Activated naive CD4-positive, alpha-beta T cell treated with anti-CD3 and anti-CD28 coated beads, Interleukin-2, amount 50 U/mL, for 72 hours (primary cell): Measurements from ENCODE around the gene PRR5. TPM values are rescaled to one million over a fixed set of nuclear protein-coding genes. Genes with fewer than 3 reads are reported as not detected.
A peak's percentile ranks its signal among the peaks of the same experiment; 100 is the strongest.

ENCODE experiments used
- ATAC-seq, 2 donors: fragments of 150-1000 bp; cut with Tn5 transposase; 2 replicates each; pipeline ENCODE4 v1.10.0; 2021; ENCODE audit warnings: mild to moderate bottlenecking in 2 of 2, moderate library complexity in 2 of 2
- DNase-seq, 2 donors: peaks; one replicate each; pipeline ENCODE4 v3.0.0; 2021 to 2022; ENCODE audit warnings: low spot score in 2 of 2
- H3K27ac Mint-ChIP-seq, 2 donors: one replicate each; pipeline ENCODE4 v1.8.0; 2022; ENCODE audit warnings: mild to moderate bottlenecking in 2 of 2, mixed read lengths in 2 of 2
- H3K36me3 Mint-ChIP-seq, 2 donors: one replicate each; pipeline ENCODE4 v1.8.0; 2022; ENCODE audit warnings: mixed read lengths in 2 of 2
- H3K9me3 Mint-ChIP-seq, 2 donors: one replicate each; pipeline ENCODE4 v1.8.0; 2022; ENCODE audit warnings: mixed read lengths in 2 of 2
- total RNA-seq, 2 donors: library from RNA; stranded (reverse); gene quantifications; one replicate each; pipeline ENCODE4 v1.2.3, GENCODE V29; 2022

Gene PRR5
- total RNA-seq, 2 donors from 2014 or later, result 11.0 to 15.4 TPM

- ATAC-seq (peak; percentile 66 to 75), DNase-seq (no peak)
- no peaks in the 10 kb centered on the region for H3K9me3 Mint-ChIP-seq
- H3K27ac Mint-ChIP-seq, result peak within 1 kb of the TSS in 1 of 2 donors; percentile 29
- no peaks in the 10 kb centered on the region for H3K36me3 Mint-ChIP-seq
These were observed 50.5 kb downstream of the PRR5 start, which contains the start of gene ARHGAP8 for GRCh38 chr22:44752285-44753188. ARHGAP8 (plus strand) TSS chr22:44752575; CDS start chr22:44786528, 33,953 bp downstream.

- DNase-seq (no peak), ATAC-seq (no peak)
- H3K9me3 Mint-ChIP-seq, result no peaks in the 10 kb centered on the region
- H3K27ac Mint-ChIP-seq, result peak overlapping the region in 1 of 2 donors; percentile 29
- no peaks in the 10 kb centered on the region for H3K36me3 Mint-ChIP-seq
These were observed 51.4 kb downstream of the PRR5 start for GRCh38 chr22:44753189-44754042.

DNA sequence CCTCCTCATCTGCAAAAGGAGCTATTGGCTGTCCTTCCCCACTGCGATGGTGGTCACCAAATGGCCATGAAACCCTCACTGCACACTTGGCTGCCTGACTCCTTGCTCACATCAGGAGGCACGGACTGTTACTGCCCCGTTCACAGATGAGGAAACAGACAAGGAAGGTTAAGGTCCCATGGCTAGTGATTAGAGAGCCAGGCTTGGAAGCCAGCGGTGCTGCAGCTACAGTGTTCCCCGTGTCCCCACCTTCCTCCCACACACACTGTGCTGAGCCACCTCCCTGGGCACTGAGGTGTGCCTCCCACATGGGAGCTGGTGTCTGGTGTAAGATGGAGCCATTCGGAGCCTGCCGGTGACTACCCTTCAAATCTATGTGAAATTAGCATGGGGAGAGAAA lies 53.0 kb downstream of the PRR5 start:
- no peak for DNase-seq
- Mint-ChIP-seq H3K9me3 (no peaks in the 10 kb centered on the region), H3K36me3 (no peaks in the 10 kb centered on the region), H3K27ac (no peak overlapping the region)
- ATAC-seq, result no peak

GRCh38 chr22:44755417-44755816 lies 53.4 kb downstream of the PRR5 start:
- Mint-ChIP-seq H3K36me3 (no peaks in the 10 kb centered on the region), H3K27ac (no peak overlapping the region), H3K9me3 (no peaks in the 10 kb centered on the region)
- DNase-seq (no peak), ATAC-seq (no peak)

GRCh38 chr22:44755956-44756361 lies 54.0 kb downstream of the PRR5 start:
- no peak for DNase-seq
- H3K27ac Mint-ChIP-seq, result no peak overlapping the region
- ATAC-seq, result no peak
- H3K9me3 Mint-ChIP-seq, result no peaks in the 10 kb centered on the region
- H3K36me3 Mint-ChIP-seq, result no peaks in the 10 kb centered on the region

DNA sequence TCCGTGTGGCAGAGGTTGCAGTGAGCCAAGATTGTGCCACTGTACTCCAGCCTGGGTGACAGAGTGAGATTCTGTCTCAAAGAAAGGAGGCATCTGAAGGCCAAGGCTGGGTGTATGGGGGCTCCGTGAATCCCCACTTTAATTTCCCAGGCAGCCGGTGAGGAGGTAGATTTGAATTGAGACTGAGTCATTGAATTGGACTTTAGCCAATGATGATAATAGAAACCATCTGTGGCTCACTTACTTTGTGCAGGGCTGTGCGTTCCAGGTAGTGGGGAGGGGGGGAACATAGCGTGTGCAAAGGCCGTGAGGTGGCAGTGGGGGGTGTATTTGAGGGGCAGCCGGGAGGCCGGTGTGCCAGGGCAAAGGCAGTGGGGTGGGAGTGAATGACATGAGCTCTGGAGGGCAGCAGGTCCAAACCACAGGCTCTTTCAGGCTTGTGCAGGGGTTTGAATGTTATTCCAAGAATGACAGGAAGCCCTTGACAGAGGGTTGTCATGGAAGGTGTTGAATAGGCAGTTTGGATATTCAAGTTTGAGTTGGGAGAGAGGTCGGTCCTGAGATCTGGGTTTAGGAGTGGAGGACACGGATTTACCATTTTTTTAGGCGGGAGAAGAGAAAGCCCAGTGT lies 56.5 kb downstream of the PRR5 start:
- DNase-seq, result no peak
- H3K9me3 Mint-ChIP-seq, result peaks cover 7% of the 10 kb centered on the region in 2 donors
- no peak for ATAC-seq
- H3K36me3 Mint-ChIP-seq, result peaks cover 0 to 5% of the 10 kb centered on the region in 2 donors
- H3K27ac Mint-ChIP-seq, result no peak overlapping the region

DNA sequence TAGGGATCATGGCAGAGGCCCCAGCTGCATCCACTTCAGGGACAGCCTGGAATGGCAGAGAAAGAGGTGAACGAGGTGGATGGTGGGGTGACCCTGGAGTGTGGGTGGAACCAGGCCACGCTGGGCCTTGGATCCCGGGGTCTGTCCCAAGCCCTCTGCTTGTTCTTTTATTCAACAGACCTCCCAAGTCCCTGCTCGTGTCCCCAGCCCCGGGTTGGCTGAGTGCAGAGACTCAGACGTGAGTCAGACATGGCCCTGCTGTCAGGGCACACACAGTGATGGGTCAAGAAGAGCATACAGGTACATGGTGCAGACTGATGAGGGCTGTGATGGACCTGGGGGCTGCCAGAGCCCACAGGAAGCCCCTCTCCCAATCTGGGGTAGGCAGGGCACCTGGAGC lies 57.0 kb downstream of the PRR5 start:
- no peak for DNase-seq
- ATAC-seq, result no peak
- no peak overlapping the region for H3K27ac Mint-ChIP-seq
- peaks cover 7% of the 10 kb centered on the region in 2 donors for H3K9me3 Mint-ChIP-seq
- peaks cover 0 to 5% of the 10 kb centered on the region in 2 donors for H3K36me3 Mint-ChIP-seq

DNA sequence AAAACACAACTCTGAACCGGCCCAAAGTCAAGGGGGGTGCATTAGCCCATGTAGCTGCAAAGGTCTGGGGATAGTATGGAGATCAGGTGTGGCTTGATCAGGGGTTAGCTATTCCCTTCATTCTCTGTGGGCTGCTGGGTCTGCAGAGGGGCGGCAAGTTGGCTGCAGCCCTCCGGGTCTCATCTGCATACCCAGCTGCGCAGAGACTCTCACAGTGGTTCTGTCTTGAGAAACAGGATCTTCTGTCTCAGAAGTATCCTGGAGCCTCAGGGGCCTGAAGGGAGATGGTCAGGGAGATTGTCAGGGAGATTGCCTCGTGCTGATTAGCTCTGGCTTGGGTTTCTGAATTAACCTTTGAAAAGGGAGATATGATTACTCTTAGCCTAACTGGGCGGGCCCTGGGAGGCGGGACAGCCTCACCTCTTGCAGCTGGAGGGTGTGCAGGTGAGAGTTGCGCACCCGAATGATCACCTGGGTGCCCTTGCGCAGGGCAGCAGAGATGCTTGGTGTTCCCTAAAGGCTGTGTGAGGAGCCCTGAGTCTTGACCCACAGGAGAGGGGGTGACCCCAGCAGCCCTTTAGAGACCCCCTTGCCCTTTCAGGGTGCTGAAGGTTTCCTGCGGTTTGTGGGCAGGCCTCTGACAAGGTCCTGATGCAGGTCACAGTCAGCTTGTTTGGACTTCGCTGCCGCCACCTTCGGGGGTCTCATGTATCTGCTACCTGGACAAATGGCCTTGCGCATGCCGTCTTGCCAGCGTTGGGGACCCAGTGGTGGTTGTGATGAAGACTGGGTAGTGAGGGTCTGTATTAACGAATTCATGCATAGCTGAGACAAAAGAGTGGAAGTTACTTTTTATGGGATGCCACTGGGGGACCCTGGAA lies 57.7 kb downstream of the PRR5 start:
- ATAC-seq (no peak), DNase-seq (no peak)
- Mint-ChIP-seq H3K9me3 (peaks cover 7% of the 10 kb centered on the region in 2 donors), H3K27ac (no peak overlapping the region), H3K36me3 (peaks cover 0 to 5% of the 10 kb centered on the region in 2 donors)

GRCh38 chr22:44760476-44760875 lies 58.5 kb downstream of the PRR5 start:
- DNase-seq (no peak), ATAC-seq (no peak)
- H3K27ac Mint-ChIP-seq, result no peak overlapping the region
- peaks cover 0 to 5% of the 10 kb centered on the region in 2 donors for H3K36me3 Mint-ChIP-seq
- peaks cover 7% of the 10 kb centered on the region in 2 donors for H3K9me3 Mint-ChIP-seq

DNA sequence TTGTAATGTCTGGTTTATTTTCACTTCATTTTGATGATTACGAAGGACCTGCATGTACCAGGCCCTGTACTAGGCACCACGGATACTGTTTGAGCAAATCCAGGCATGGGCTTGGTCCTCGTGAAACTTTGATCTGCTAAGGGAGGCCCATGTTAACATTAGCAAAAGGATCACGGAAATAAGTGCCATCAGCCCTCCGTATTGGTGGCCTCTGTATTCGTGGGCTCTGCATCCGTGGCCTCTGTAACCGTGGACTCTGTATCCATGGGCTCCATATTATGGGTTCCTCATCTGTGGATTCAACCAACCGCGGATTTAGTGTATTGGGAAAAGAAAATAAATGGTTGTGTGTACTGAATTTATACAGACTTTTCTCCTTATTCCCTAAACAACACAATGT lies 59.0 kb downstream of the PRR5 start:
- no peak overlapping the region for H3K27ac Mint-ChIP-seq
- ATAC-seq, result no peak
- peaks cover 7% of the 10 kb centered on the region in 2 donors for H3K9me3 Mint-ChIP-seq
- no peak for DNase-seq
- H3K36me3 Mint-ChIP-seq, result peaks cover 0 to 5% of the 10 kb centered on the region in 2 donors

GRCh38 chr22:44764373-44764772 lies 62.4 kb downstream of the PRR5 start:
- ATAC-seq, result no peak
- H3K36me3 Mint-ChIP-seq, result peaks cover 0 to 5% of the 10 kb centered on the region in 2 donors
- DNase-seq, result no peak
- peaks cover 7% of the 10 kb centered on the region in 2 donors for H3K9me3 Mint-ChIP-seq
- no peak overlapping the region for H3K27ac Mint-ChIP-seq

DNA sequence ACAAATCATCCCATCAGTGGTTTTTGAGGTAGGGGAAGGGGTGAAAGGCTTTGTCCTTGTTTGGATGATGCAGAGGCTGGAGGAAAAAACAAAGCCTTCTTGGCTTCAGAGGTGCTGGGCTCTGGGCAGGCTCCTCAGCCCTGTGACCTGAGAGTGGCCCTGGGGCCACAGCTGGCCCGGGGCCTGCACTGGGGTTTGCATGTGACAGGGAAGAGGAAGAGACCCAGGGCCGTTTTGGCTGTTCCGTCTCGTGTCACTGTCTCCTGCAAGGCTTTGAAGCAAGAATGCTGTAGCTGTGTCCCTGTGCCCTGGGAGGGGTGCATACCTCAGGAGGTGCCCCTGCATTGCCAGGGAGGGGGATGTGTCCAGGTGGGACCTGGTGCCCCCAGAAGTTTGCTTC lies 63.0 kb downstream of the PRR5 start:
- Mint-ChIP-seq H3K9me3 (peaks cover 7% of the 10 kb centered on the region in 2 donors), H3K27ac (no peak overlapping the region), H3K36me3 (peaks cover 0 to 5% of the 10 kb centered on the region in 2 donors)
- ATAC-seq (no peak), DNase-seq (no peak)

- Mint-ChIP-seq H3K36me3 (peaks cover 0 to 5% of the 10 kb centered on the region in 2 donors), H3K27ac (no peak overlapping the region), H3K9me3 (peaks cover 7% of the 10 kb centered on the region in 2 donors)
- no peak for DNase-seq
- no peak for ATAC-seq
These were observed 63.7 kb downstream of the PRR5 start for GRCh38 chr22:44765571-44766285.

DNA sequence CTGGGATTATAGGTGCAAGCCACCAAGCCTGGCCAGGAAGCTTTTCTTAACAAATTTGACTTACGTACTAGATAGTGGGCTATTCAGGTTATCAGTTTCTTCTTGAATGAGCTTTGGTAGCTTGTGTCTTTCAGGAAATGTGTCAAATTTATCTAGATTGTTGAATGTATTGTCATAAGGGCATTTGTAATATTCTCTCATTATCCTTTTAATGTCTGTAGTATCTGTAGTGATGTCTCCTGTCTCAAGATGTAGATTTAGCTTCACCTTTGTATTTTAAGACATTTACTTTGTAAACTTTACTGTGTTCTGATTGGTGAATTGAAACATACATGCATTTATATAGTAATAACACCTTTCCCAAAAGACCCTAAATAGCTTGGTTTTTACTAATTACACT lies 71.1 kb downstream of the PRR5 start:
- no peak overlapping the region for H3K27ac Mint-ChIP-seq
- no peak for DNase-seq
- H3K9me3 Mint-ChIP-seq, result peaks cover 0 to 10% of the 10 kb centered on the region in 2 donors
- peaks cover 7 to 9% of the 10 kb centered on the region in 2 donors for H3K36me3 Mint-ChIP-seq
- no peak for ATAC-seq

GRCh38 chr22:44775862-44776261 lies 73.9 kb downstream of the PRR5 start:
- H3K9me3 Mint-ChIP-seq, result peaks cover 0 to 10% of the 10 kb centered on the region in 2 donors

More at GRCh38 chr22:44775862-44776261, 73.9 kb downstream of the PRR5 start:
- no peak for DNase-seq
- peaks cover 7 to 9% of the 10 kb centered on the region in 2 donors for H3K36me3 Mint-ChIP-seq
- ATAC-seq, result no peak
- H3K27ac Mint-ChIP-seq, result no peak overlapping the region
